Measurements from ENCODE around the gene GPBAR1. TPM values are rescaled to one million over a fixed set of nuclear protein-coding genes. Genes with fewer than 3 reads are reported as not detected.

GPBAR1 gene
- total RNA-seq, 1 experiment from 2014 or later = 0.20 TPM

- ChIA-PET POLR2A (no interaction called here), CTCF (interaction anchor here (1.4 to 3.2 kb wide), 3 partner anchors 13 to 72 kb away, joined by 3 to 21 read pairs (median 14); partner anchors contain the start of gene CATIP)
- TF ChIP-seq AR (CRISPR knock-in tag; IDR thresholded peaks at IDR 0.05) = no peak
- no peak for TF ChIP-seq ZNF317 (CRISPR knock-in tag; IDR thresholded peaks at IDR 0.05; ENCODE audit: borderline replicate concordance, low read depth)
- TF ChIP-seq HMGXB4 (CRISPR knock-in tag; IDR thresholded peaks at IDR 0.05) = no peak
- TF ChIP-seq NFYB (CRISPR knock-in tag; conservative IDR thresholded peaks at IDR 0.05; ENCODE audit: low read depth) = no peak
- no peak for TF ChIP-seq USF2 (CRISPR knock-in tag; IDR thresholded peaks at IDR 0.05)
- TF ChIP-seq JUN (CRISPR knock-in tag; IDR thresholded peaks at IDR 0.05) = no peak
- TF ChIP-seq FOXJ3 (CRISPR knock-in tag; IDR thresholded peaks at IDR 0.05; ENCODE audit: borderline replicate concordance) = no peak
- peaks cover 19% of the 10 kb centered on the region for H3K4me1 Mint-ChIP-seq
- no peaks in the 10 kb centered on the region for H3K27me3 Mint-ChIP-seq (ENCODE audit: low read depth)
- H3K36me3 Mint-ChIP-seq = no peaks in the 10 kb centered on the region
- ATAC-seq = no peak
- peak overlapping the region; percentile 11; the same call in 1 of the 2 replicates for H3K27ac Mint-ChIP-seq
- no peak for DNase-seq (ENCODE audit: low spot score)
- no peaks in the 10 kb centered on the region for H3K9me3 Mint-ChIP-seq
- H3K4me3 Mint-ChIP-seq = no peak overlapping the region
Measured at GRCh38 chr2:218285604-218286003, 24.8 kb downstream of the GPBAR1 start.

- H3K4me3 Mint-ChIP-seq = no peak overlapping the region; the same call in 1 of the 2 replicates
- H3K27me3 Mint-ChIP-seq (ENCODE audit: low read depth) = 0 out of 2 replicates have a peak, but pooled peaks cover 4% of the 10 kb centered on the region
- H3K27ac Mint-ChIP-seq = peak overlapping the region; percentile 43
Measured at GRCh38 chr2:218286570-218287459, 26.0 kb downstream of the GPBAR1 start.

GRCh38 chr2:218289639-218290315 lies 29.0 kb downstream of the GPBAR1 start:
- ATAC-seq = no peak
- H3K4me1 Mint-ChIP-seq = peaks cover 48% of the 10 kb centered on the region
- no peak overlapping the region; the same call in 1 of the 2 replicates for H3K4me3 Mint-ChIP-seq
- DNase-seq (ENCODE audit: low spot score) = no peak
- no peak overlapping the region for H3K27ac Mint-ChIP-seq
- ChIA-PET POLR2A (no interaction called here), CTCF (interaction anchor here (1.2 to 2.4 kb wide), 2 partner anchors 12 to 19 kb away, joined by 5 to 9 read pairs; partner anchors contain the start of genes AAMP and PNKD)
- peaks cover 4% of the 10 kb centered on the region; the same call in 1 of the 2 replicates for H3K27me3 Mint-ChIP-seq (ENCODE audit: low read depth)
- no peaks in the 10 kb centered on the region for H3K9me3 Mint-ChIP-seq
- H3K36me3 Mint-ChIP-seq = no peaks in the 10 kb centered on the region
- no peak for TF ChIP-seq ZNF532 (CRISPR knock-in tag; IDR thresholded peaks at IDR 0.05; ENCODE audit: borderline replicate concordance)
- no peak for TF ChIP-seq ZNF263 (CRISPR knock-in tag; IDR thresholded peaks at IDR 0.05; ENCODE audit: low read depth)
- no peak for TF ChIP-seq FOXK1 (CRISPR knock-in tag; IDR thresholded peaks at IDR 0.05)
- TF ChIP-seq ARID4B (CRISPR knock-in tag; IDR thresholded peaks at IDR 0.05; ENCODE audit: borderline replicate concordance) = no peak
- no peak for TF ChIP-seq ZNF423 (CRISPR knock-in tag; IDR thresholded peaks at IDR 0.05)
- no peak for TF ChIP-seq CREB1 (CRISPR knock-in tag; IDR thresholded peaks at IDR 0.05)

More at GRCh38 chr2:218286570-218287459, 26.0 kb downstream of the GPBAR1 start:
- Mint-ChIP-seq H3K36me3 (no peaks in the 10 kb centered on the region), H3K4me1 (peaks cover 26% of the 10 kb centered on the region), H3K9me3 (no peaks in the 10 kb centered on the region)
- DNase-seq (ENCODE audit: low spot score) = peak; percentile 78
- TF ChIP-seq MYBL2 (CRISPR knock-in tag; IDR thresholded peaks at IDR 0.05) (no peak), ZNF423 (CRISPR knock-in tag; IDR thresholded peaks at IDR 0.05) (peak; percentile 66)
- peak; percentile 93 for ATAC-seq
- ChIA-PET POLR2A (interaction anchor here (0.5 to 1.8 kb wide), 6 partner anchors 12 to 1592 kb away, joined by 3 to 10 read pairs (median 4); partner anchors contain the start of genes AAMP, IGFBP5 and PNKD), CTCF (interaction anchor here (0.5 to 3.2 kb wide), 13 partner anchors 14 to 1302 kb away, joined by 3 to 21 read pairs (median 6); partner anchors contain the start of genes AAMP, CATIP, CTDSP1 and PNKD)
